Spleen (tissue), 11 donors: ENCODE measurements around the gene GON4L. TPM values are rescaled to one million over a fixed set of nuclear protein-coding genes. Genes with fewer than 3 reads are reported as not detected.

Experiments used
- DNase-seq: peaks from one replicate; pipeline ENCODE4 v3.0.0-alpha.2; 2020
- H3K27ac ChIP-seq, 8 donors: fragments of 200-600 bp; sonication (generic) in 7 of 8; 1 replicate in 4 of 8; 2 replicates in 4 of 8; pipeline versions ENCODE4 v1.5.0 to v1.8.0; 2016 to 2021; ENCODE audit warnings: inconsistent platforms in 4 of 8, mild to moderate bottlenecking in 4 of 8, moderate library complexity in 1 of 8
- H3K27me3 ChIP-seq, 7 donors: fragments of 200-600 bp; sonication (generic) in 6 of 7; replicated peaks in 1 of 7; 1 replicate in 4 of 7; 2 replicates in 3 of 7; pipeline versions ENCODE4 v1.5.0 to v1.8.0; 2016 to 2021; ENCODE audit warnings: inconsistent platforms in 3 of 7, mild to moderate bottlenecking in 1 of 7
- H3K36me3 ChIP-seq, 6 donors: fragments of 200-600 bp; sonication (generic) in 5 of 6; 1 replicate in 4 of 6; 2 replicates in 2 of 6; pipeline versions ENCODE4 v1.5.0 to v1.8.0; 2016 to 2021; ENCODE audit warnings: inconsistent platforms in 2 of 6
- H3K4me1 ChIP-seq, 6 donors: fragments of 200-600 bp; sonication (generic) in 5 of 6; 1 replicate in 3 of 6; 2 replicates in 3 of 6; pipeline versions ENCODE4 v1.5.0 to v1.8.0; 2016 to 2021; ENCODE audit warnings: inconsistent platforms in 3 of 6
- H3K4me3 ChIP-seq, 8 donors: fragments of 200-600 bp; sonication (generic) in 7 of 8; 1 replicate in 4 of 8; 2 replicates in 4 of 8; pipeline versions ENCODE4 v1.5.0 to v1.8.0; 2016 to 2021; ENCODE audit warnings: inconsistent platforms in 4 of 8, mild to moderate bottlenecking in 4 of 8, moderate library complexity in 2 of 8
- H3K9me3 ChIP-seq, 8 donors: fragments of 200-600 bp; sonication (generic) in 7 of 8; 1 replicate in 4 of 8; 2 replicates in 4 of 8; pipeline versions ENCODE4 v1.5.0 to v1.8.0; 2016 to 2021; ENCODE audit warnings: inconsistent platforms in 4 of 8
- POLR2A ChIP-seq, 3 donors: fragments of 450-650 bp; IDR thresholded peaks; one replicate each; pipeline ENCODE4 v1.5.1; 2017; ENCODE audit warnings: antibody characterized with exemption in 3 of 3, mild to moderate bottlenecking in 1 of 3
- POLR2AphosphoS5 ChIP-seq, 3 donors: sonication (generic); formaldehyde crosslinking; IDR thresholded peaks; one replicate each; pipeline ENCODE4 v1.5.1; 2017; ENCODE audit warnings: antibody characterized with exemption in 3 of 3
- WGBS, 5 donors: extraction: QIAGEN DNeasy Blood & Tissue Kit in 3 of 5; methylation state at CpG; one replicate each; pipeline versions ENCODE4 v1.1.5 to v1.1.7; 2013 to 2018; 5-methylcytosine and 5-hydroxymethylcytosine counted together
- intact Hi-C: fragments of 100-400 bp; cut with DNase I; formaldehyde crosslinking; loops from one replicate; pipeline ENCODE4 v1.15.0; 2023; ENCODE audit warnings: low total_unique reads
- polyA plus RNA-seq, 3 donors: library from polyadenylated mRNA; stranded (reverse); fragments of 200-250 nt; gene quantifications; one replicate each; pipeline ENCODE4 v1.2.1, GENCODE V29; 2013
- total RNA-seq, 7 donors: library from RNA; depleted of rRNA in 3 of 7; stranded (reverse); fragments of >200 nt in 3 of 7; fragmentation: NEBNext Ultra II Directional in 4 of 7; extraction: Animal tissue kit (Norgen Biotek cat#: 25700) in 4 of 7; gene quantifications; one replicate each; pipeline versions ENCODE4 v1.1.0 to v1.2.1, GENCODE V29; 2016 to 2021
- TF ChIP-seq, protein P1 (sequence below), 11 experiments: fragments of 200-600 bp in 7 of 11; fragments of 450-650 bp in 4 of 11; sonication (generic) in 4 of 11; IDR thresholded peaks in 8 of 11; conservative IDR thresholded peaks in 3 of 11; 1 replicate in 7 of 11; 2 replicates in 4 of 11; pipeline versions ENCODE4 v1.4.0 to v1.8.0; 2016 to 2021; ENCODE audit warnings: antibody characterized with exemption in 11 of 11, inconsistent platforms in 4 of 11, mild to moderate bottlenecking in 1 of 11
- donor health status: healthy with polysubstance abuse.
- donor health status: DM: no; HTN: no; CAD: no; lungs with moderate emphysema.
- donor health status: DM: no; HTN: no; CAD: no.
- donor health status: Bipolar disorder and iron deficiency.
- donor health status: healthy.
- donor health status: DM: no; HTN: no; CAD: no.
- donor health status: DM: yes; HTN: yes; CAD: no.

GON4L gene
- total and polyA plus RNA-seq, 10 donors = 12.3 to 103 (median 66.2) TPM

DNA sequence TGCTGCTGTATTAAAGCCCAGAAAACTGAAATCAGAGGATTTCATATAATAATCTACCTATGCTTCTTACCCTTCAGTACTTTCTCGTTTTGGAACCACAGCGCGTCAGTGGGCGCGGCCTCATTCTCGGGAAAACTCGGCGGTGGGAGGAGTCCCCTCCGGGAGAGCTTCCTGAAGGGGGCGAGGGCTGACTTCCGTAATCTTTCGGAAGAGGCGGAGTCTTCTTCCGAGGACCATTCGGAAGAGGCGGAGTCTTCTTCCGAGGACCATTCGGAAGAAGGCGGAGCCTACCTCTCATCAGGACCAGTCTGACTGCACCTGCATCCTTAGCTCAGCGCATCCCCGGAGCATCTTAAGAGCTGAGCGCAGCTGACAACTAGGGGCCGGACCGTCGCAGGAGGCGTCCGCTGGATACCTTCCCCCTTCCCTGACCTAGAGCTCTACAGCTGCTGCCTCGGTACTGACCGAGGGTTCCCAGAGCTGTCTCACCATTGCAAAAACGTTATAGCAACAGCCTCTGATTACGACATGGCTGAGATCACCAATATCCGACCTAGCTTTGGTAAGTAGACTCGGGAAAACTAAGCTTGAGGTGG is 2.3 kb upstream of the GON4L start, which contains the start of gene SYT11:
TSS of gene SYT11 (plus strand) at position 334 of the 596 bp plus-strand sequence. CDS start at position 529, 195 bp downstream.
- Histone ChIP-seq H3K36me3 (peaks cover 0 to 14% (median 9%) of the 10 kb centered on the region in 6 donors), H3K9me3 (no peaks in the 10 kb centered on the region), H3K27ac (peak within 1 kb of the TSS; percentile 86 to 97 (median 92)), H3K27me3 (peaks cover 0 to 10% (median 0%) of the 10 kb centered on the region in 7 donors), H3K4me3 (peak within 1 kb of the TSS; percentile 36 to 68 (median 46)), H3K4me1 (peaks cover 15 to 55% (median 47%) of the 10 kb centered on the region in 6 donors)
- intact Hi-C loops = no loop called here
- 0 to 1% (median 0%) methylated on average over 20 to 33 of the region's 33 CpGs for WGBS, 5 donors
- TF ChIP-seq POLR2A (IDR thresholded peaks at IDR 0.05) = no peak
- TF ChIP-seq, protein P1, sequence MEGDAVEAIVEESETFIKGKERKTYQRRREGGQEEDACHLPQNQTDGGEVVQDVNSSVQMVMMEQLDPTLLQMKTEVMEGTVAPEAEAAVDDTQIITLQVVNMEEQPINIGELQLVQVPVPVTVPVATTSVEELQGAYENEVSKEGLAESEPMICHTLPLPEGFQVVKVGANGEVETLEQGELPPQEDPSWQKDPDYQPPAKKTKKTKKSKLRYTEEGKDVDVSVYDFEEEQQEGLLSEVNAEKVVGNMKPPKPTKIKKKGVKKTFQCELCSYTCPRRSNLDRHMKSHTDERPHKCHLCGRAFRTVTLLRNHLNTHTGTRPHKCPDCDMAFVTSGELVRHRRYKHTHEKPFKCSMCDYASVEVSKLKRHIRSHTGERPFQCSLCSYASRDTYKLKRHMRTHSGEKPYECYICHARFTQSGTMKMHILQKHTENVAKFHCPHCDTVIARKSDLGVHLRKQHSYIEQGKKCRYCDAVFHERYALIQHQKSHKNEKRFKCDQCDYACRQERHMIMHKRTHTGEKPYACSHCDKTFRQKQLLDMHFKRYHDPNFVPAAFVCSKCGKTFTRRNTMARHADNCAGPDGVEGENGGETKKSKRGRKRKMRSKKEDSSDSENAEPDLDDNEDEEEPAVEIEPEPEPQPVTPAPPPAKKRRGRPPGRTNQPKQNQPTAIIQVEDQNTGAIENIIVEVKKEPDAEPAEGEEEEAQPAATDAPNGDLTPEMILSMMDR (IDR thresholded peaks at IDR 0.05 in 8 of 11, conservative IDR thresholded peaks at IDR 0.05 in 3 of 11) = peak in 5 of 11 experiments; percentile 13 to 57 (median 20)
- TF ChIP-seq POLR2AphosphoS5 (IDR thresholded peaks at IDR 0.05) = peak; percentile 33 to 70 (median 69)
- DNase-seq = peak; percentile 97

- Histone ChIP-seq H3K36me3 (peaks cover 0 to 19% (median 14%) of the 10 kb centered on the region in 6 donors), H3K4me1 (peaks cover 15 to 55% (median 47%) of the 10 kb centered on the region in 6 donors), H3K9me3 (no peaks in the 10 kb centered on the region), H3K27ac (peak overlapping the region; percentile 86 to 97 (median 92)), H3K4me3 (peak overlapping the region; percentile 36 to 68 (median 46)), H3K27me3 (peaks cover 0 to 10% (median 0%) of the 10 kb centered on the region in 7 donors)
- TF ChIP-seq, protein P1 (IDR thresholded peaks at IDR 0.05 in 8 of 11, conservative IDR thresholded peaks at IDR 0.05 in 3 of 11) = no peak
- no peak for TF ChIP-seq POLR2A (IDR thresholded peaks at IDR 0.05)
- no peak for TF ChIP-seq POLR2AphosphoS5 (IDR thresholded peaks at IDR 0.05)
- WGBS, 5 donors = 39 to 45% (median 44%) methylated on average over 12 of the region's 12 CpGs
- intact Hi-C loops = no loop called here
- no peak for DNase-seq
Observed at GRCh38 chr1:155858800-155859233, 1.8 kb upstream of the GON4L start.

GRCh38 chr1:155856257-155856974 is 598 bp downstream of the GON4L start:
- Histone ChIP-seq H3K9me3 (no peaks in the 10 kb centered on the region), H3K4me3 (peak overlapping the region; percentile 58 to 92 (median 66)), H3K27me3 (peaks cover 0 to 10% (median 0%) of the 10 kb centered on the region in 7 donors), H3K36me3 (peaks cover 0 to 43% (median 37%) of the 10 kb centered on the region in 6 donors), H3K4me1 (peaks cover 15 to 75% (median 56%) of the 10 kb centered on the region in 6 donors), H3K27ac (peak overlapping the region; percentile 75 to 97 (median 88))
- 54 to 57% (median 56%) methylated on average over 20 of the region's 20 CpGs for WGBS, 5 donors
- DNase-seq = no peak
- TF ChIP-seq, protein P1 (IDR thresholded peaks at IDR 0.05 in 8 of 11, conservative IDR thresholded peaks at IDR 0.05 in 3 of 11) = no peak
- TF ChIP-seq POLR2AphosphoS5 (IDR thresholded peaks at IDR 0.05) = no peak
- TF ChIP-seq POLR2A (IDR thresholded peaks at IDR 0.05) = no peak
- intact Hi-C loops = no loop called here

GRCh38 chr1:155850345-155850744 is 6.7 kb downstream of the GON4L start:
- intact Hi-C loops = no loop called here
- no peak for DNase-seq
- no peaks in the 10 kb centered on the region for H3K27me3 ChIP-seq
- no peak overlapping the region for H3K4me3 ChIP-seq
- peaks cover 0 to 67% (median 35%) of the 10 kb centered on the region in 6 donors for H3K4me1 ChIP-seq
- peaks cover 0 to 97% (median 51%) of the 10 kb centered on the region in 6 donors for H3K36me3 ChIP-seq
- H3K27ac ChIP-seq = no peak overlapping the region
- WGBS, 5 donors = 91 to 98% (median 92%) methylated on average over 3 of the region's 3 CpGs
- H3K9me3 ChIP-seq = no peaks in the 10 kb centered on the region
- TF ChIP-seq POLR2AphosphoS5 (IDR thresholded peaks at IDR 0.05) = no peak
- TF ChIP-seq, protein P1 (IDR thresholded peaks at IDR 0.05 in 8 of 11, conservative IDR thresholded peaks at IDR 0.05 in 3 of 11) = no peak
- TF ChIP-seq POLR2A (IDR thresholded peaks at IDR 0.05) = no peak
